Motor neuron (in vitro differentiated cells): Measurements from ENCODE around the gene GET4. TPM values are rescaled to one million over a fixed set of nuclear protein-coding genes. Genes with fewer than 3 reads are reported as not detected.

ENCODE experiments used
- ATAC-seq, 8 experiments: fragments of 200-7000 bp; cut with Tn5 transposase; replicated peaks in 6 of 8; 2 replicates each; pipeline ENCODE4 v1.8.0; 2021; ENCODE audit warnings: mild to moderate bottlenecking in 8 of 8, moderate library complexity in 8 of 8
- H3K27ac ChIP-seq, 2 donors: fragments of 250-450 bp; sonication (Bioruptor Pico); 2 replicates each; pipeline ENCODE4 v1.9.0; 2021; ENCODE audit warnings: antibody characterized with exemption in 2 of 2, mild to moderate bottlenecking in 2 of 2, moderate library complexity in 1 of 2
- H3K4me1 ChIP-seq, 2 donors: fragments of 250-450 bp; sonication (Bioruptor Pico); replicated peaks in 1 of 2; 2 replicates each; pipeline ENCODE4 v1.6.1; 2021; ENCODE audit warnings: antibody characterized with exemption in 2 of 2, mild to moderate bottlenecking in 2 of 2, moderate library complexity in 1 of 2
- H3K4me3 ChIP-seq, 5 donors: fragments of 250-450 bp; sonication (Bioruptor Pico); 2 replicates each; pipeline ENCODE4 v1.9.0; 2021; ENCODE audit warnings: antibody characterized with exemption in 5 of 5, mild to moderate bottlenecking in 5 of 5, moderate library complexity in 4 of 5
- WGBS, 10 experiments: fragments of 450-650 bp; shearing (Covaris generic); methylation state at CpG; one replicate each; pipeline ENCODE4 v1.0.0; 2022; 5-methylcytosine and 5-hydroxymethylcytosine counted together
- in situ Hi-C, 9 experiments: fragments of 400-800 bp; cut with MboI; loops; one replicate each; pipeline ENCODE4 v1.15.0; 2021; ENCODE audit warnings: low sequenced_read_pairs in 9 of 9, low pct_unique_long_range_greater_than_20kb in 2 of 9; ENCODE audit not compliant: unreplicated experiment in 9 of 9
- total RNA-seq, 8 experiments: library from RNA; unstranded; fragments of 300-600 nt; gene quantifications; 2 replicates each; pipeline versions ENCODE4 v1.2.3 to v1.2.4, GENCODE V29; 2022

GET4 gene
- total RNA-seq, 8 experiments from 2014 or later: 12.6 to 42.8 (median 27.5) TPM

DNA sequence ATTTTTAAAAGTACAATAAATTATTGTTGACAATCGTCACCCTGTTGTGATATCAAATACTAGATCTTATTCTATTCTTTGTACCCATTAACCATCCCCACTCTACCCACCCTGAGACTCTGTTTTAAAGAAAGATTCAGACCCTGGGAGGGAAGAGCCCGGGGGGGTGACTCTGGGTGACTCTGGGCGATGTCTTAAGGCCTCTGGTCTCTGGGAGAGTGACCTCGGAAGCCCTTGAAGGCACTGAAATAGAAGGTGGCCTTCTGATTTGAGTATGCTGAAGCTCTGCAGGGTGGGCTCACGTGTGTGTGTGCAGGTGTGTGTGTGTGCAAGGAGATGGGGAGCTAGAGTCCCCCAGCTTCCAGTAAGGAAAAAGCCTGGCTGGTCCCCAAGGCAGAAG lies 68.4 kb downstream of the GET4 start:
- Histone ChIP-seq H3K4me1 (no peaks in the 10 kb centered on the region), H3K4me3 (no peak overlapping the region), H3K27ac (no peak overlapping the region)
- 38 to 100% (median 75%) methylated on average over 1 to 3 of the region's 5 CpGs; no CpG with 5 or more reads in 2 of the 10 experiments for WGBS, 10 experiments
- no peak for ATAC-seq
- in situ Hi-C loops: no loop called here

DNA sequence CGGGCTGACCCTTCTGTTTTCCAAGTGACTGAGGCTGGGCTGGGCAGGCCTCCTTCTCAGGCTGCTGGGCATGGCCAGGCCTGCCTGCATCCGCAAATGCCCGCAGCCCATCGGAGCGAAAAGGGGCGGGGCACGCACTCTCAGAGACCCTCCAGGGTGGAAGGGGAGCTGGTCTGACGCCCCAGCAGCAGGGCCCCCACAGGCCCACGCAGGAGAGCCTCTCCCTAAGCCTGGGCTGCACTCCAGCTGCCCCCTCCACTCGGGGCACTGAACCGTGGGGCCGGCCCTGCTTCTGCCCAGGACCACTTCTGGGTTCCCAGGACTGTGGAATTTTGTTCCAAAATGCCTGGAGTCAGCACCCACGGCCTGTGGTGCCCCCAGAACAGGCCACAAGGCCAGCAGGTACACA lies 68.8 kb downstream of the GET4 start:
- peak in 1 of 8 experiments; percentile 17 for ATAC-seq
- no peak overlapping the region for H3K27ac ChIP-seq
- WGBS, 10 experiments: 40 to 70% methylated on average over 1 to 2 of the region's 13 CpGs; no CpG with 5 or more reads in 8 of the 10 experiments

DNA sequence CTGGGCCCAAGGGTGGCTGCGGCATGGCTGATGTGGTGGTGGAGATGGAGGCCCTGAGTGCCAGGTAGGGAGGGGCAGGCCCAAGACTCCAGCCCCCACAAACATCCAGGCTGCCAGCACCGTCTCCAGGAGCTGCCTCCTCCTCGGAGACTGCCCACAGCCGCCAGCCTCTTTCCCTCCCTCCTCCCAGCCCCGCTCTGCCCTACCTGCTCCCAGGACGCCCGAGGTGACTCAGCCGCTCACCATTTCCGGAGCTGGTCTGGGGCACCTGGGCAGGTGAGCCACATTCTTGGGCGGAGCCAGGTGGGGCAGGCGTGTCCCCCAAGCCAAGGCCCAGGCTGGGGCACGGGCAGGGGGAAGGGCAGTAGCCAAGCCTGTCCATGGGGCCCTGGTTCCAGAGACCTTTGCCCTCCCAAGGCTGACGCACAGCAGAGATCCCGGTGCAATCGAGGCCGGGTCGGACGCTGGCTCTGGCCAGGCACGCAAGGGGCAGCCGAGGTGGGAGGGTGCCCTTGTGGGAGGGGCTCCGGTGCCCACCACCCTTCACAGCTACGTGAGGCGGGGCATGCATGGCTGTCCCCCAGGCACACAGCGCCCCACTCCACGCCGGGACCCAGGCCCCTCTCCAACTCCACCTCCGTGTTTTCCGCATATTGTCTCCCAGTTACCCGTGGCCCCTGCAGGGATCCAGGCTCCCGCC lies 69.4 kb downstream of the GET4 start:
- Histone ChIP-seq H3K4me1 (no peaks in the 10 kb centered on the region), H3K27ac (no peak overlapping the region), H3K4me3 (no peak overlapping the region)
- peak in 2 of 8 experiments; percentile 21 to 24 for ATAC-seq
- 80% methylated on average over 1 of the region's 30 CpGs; no CpG with 5 or more reads in 9 of the 10 experiments for WGBS, 10 experiments
- in situ Hi-C loops: no loop called here

More for the DNA sequence above, 68.8 kb downstream of the GET4 start:
- H3K4me1 ChIP-seq: no peaks in the 10 kb centered on the region
- in situ Hi-C loops: no loop called here
- H3K4me3 ChIP-seq: no peak overlapping the region

Other genes starting within 250 kb of the GET4 start
- gene DNAAF5, start 149.9 kb upstream of the GET4 start, total RNA-seq: 10 to 100 TPM in 5 of 8 experiments, 1 to 10 TPM in 3; 6.7 to 45.1 (median 14.5) TPM
- 10 to 100 TPM; 14.3 to 42.2 (median 19.0) TPM for gene PRKAR1B, start 149.3 kb upstream of the GET4 start, total RNA-seq
- gene SUN1, start 44.1 kb upstream of the GET4 start, total RNA-seq: 100 to 1,000 TPM in 1 of 8 experiments, 10 to 100 TPM in 7; 30.8 to 102 (median 53.0) TPM
- gene ADAP1, start 78.1 kb downstream of the GET4 start, total RNA-seq: 10 to 100 TPM in 1 of 8 experiments, 1 to 10 TPM in 7; 1.3 to 24.2 (median 3.7) TPM
- gene COX19, start 99.0 kb downstream of the GET4 start, total RNA-seq: 10 to 100 TPM in 5 of 8 experiments, 1 to 10 TPM in 3; 4.7 to 13.9 (median 10.3) TPM
- gene CYP2W1, start 106.6 kb downstream of the GET4 start, total RNA-seq: under 1 TPM in 7 of 8 experiments, not detected in 1; 0.05 to 0.77 (median 0.51) TPM
- gene GPR146, start 168.0 kb downstream of the GET4 start, total RNA-seq: 1 to 10 TPM in 7 of 8 experiments, under 1 TPM in 1; 1.00 to 4.6 (median 1.4) TPM
- 1 to 10 TPM in 4 of 8 experiments, under 1 TPM in 4; 0.43 to 3.6 (median 1.1) TPM for gene GPER1, start 211.6 kb downstream of the GET4 start, total RNA-seq